Liver (tissue), 9 donors: Measurements from ENCODE around the gene AWAT2. TPM values are rescaled to one million over a fixed set of nuclear protein-coding genes. Genes with fewer than 3 reads are reported as not detected.

Experiments
- DNase-seq: peaks from one replicate; pipeline ENCODE4 v3.0.0-alpha.2; 2017; ENCODE audit warnings: low spot score
- H3K27ac ChIP-seq, 2 donors: one replicate each; pipeline ENCODE4 v1.7.0; 2013; ENCODE audit warnings: inconsistent platforms in 2 of 2, low read length in 2 of 2, control low read depth in 1 of 2, low read depth in 1 of 2, mild to moderate bottlenecking in 1 of 2
- H3K27me3 ChIP-seq, 4 donors: one replicate each; pipeline versions ENCODE4 v1.6.1 to v1.7.0; 2013; ENCODE audit warnings: low read length in 3 of 4, inconsistent platforms in 1 of 4, mild to moderate bottlenecking in 1 of 4, moderate library complexity in 1 of 4; ENCODE audit not compliant: control insufficient read depth in 4 of 4, insufficient read depth in 4 of 4
- H3K36me3 ChIP-seq, 4 donors: one replicate each; pipeline versions ENCODE4 v1.6.1 to v1.7.0; 2013; ENCODE audit warnings: low read length in 3 of 4, mild to moderate bottlenecking in 3 of 4, low read depth in 1 of 4, moderate library complexity in 1 of 4; ENCODE audit not compliant: control insufficient read depth in 4 of 4, insufficient read depth in 3 of 4
- H3K4me1 ChIP-seq, 4 donors: one replicate each; pipeline versions ENCODE4 v1.6.1 to v1.7.0; 2013; ENCODE audit warnings: low read length in 3 of 4, mild to moderate bottlenecking in 3 of 4, moderate library complexity in 1 of 4; ENCODE audit not compliant: control insufficient read depth in 4 of 4, insufficient read depth in 4 of 4
- H3K4me3 ChIP-seq, 3 donors: one replicate each; pipeline versions ENCODE4 v1.6.1 to v1.7.0; 2013; ENCODE audit warnings: low read length in 3 of 3, control low read depth in 1 of 3, low read depth in 1 of 3, mild to moderate bottlenecking in 1 of 3
- H3K9ac ChIP-seq, 2 donors: one replicate each; pipeline ENCODE4 v1.7.0; 2013; ENCODE audit warnings: low read length in 2 of 2, mild to moderate bottlenecking in 2 of 2, moderate library complexity in 2 of 2, control low read depth in 1 of 2, low read depth in 1 of 2
- H3K9me3 ChIP-seq, 4 donors: one replicate each; pipeline versions ENCODE4 v1.6.1 to v1.7.0; 2013; ENCODE audit warnings: low read length in 3 of 4; ENCODE audit not compliant: control insufficient read depth in 4 of 4
- ATF3 ChIP-seq: IDR thresholded peaks from 2 replicates; pipeline ENCODE4 v1.6.1; 2016; ENCODE audit warnings: antibody characterized with exemption
- EGR1 ChIP-seq, 2 donors: IDR thresholded peaks; 2 replicates each; pipeline ENCODE4 v1.6.1; 2016 to 2018; ENCODE audit warnings: antibody characterized with exemption in 2 of 2, low read depth in 2 of 2
- FOXA1 ChIP-seq: IDR thresholded peaks from 2 replicates; pipeline ENCODE4 v1.6.1; 2016; ENCODE audit warnings: antibody characterized with exemption
- FOXA2 ChIP-seq: IDR thresholded peaks from 2 replicates; pipeline ENCODE4 v1.6.1; 2016; ENCODE audit warnings: antibody characterized with exemption
- HNF4A ChIP-seq, 2 donors: conservative IDR thresholded peaks; 2 replicates each; pipeline ENCODE4 v1.6.1; 2016; ENCODE audit warnings: antibody characterized with exemption in 2 of 2, mild to moderate bottlenecking in 2 of 2
- JUND ChIP-seq, 2 donors: IDR thresholded peaks; 2 replicates each; pipeline ENCODE4 v1.6.1; 2016; ENCODE audit warnings: antibody characterized with exemption in 2 of 2
- NR2F2 ChIP-seq: IDR thresholded peaks from 2 replicates; pipeline ENCODE4 v1.6.1; 2016; ENCODE audit warnings: antibody characterized with exemption
- RAD21 ChIP-seq, 2 donors: IDR thresholded peaks; 2 replicates each; pipeline ENCODE4 v1.6.1; 2016; ENCODE audit warnings: antibody characterized with exemption in 2 of 2, mild to moderate bottlenecking in 2 of 2
- RXRA ChIP-seq, 2 donors: IDR thresholded peaks; 2 replicates each; pipeline ENCODE4 v1.6.1; 2017 to 2018; ENCODE audit warnings: antibody characterized with exemption in 2 of 2, mild to moderate bottlenecking in 1 of 2
- SP1 ChIP-seq: IDR thresholded peaks from 2 replicates; pipeline ENCODE4 v1.6.1; 2018; ENCODE audit warnings: antibody characterized with exemption, mild to moderate bottlenecking
- YY1 ChIP-seq: IDR thresholded peaks from 2 replicates; pipeline ENCODE4 v1.6.1; 2016; ENCODE audit warnings: antibody characterized with exemption, mild to moderate bottlenecking
- ZBTB33 ChIP-seq: IDR thresholded peaks from 2 replicates; pipeline ENCODE4 v1.6.1; 2016; ENCODE audit warnings: antibody characterized with exemption
- WGBS: extraction: QIAGEN DNeasy Blood & Tissue Kit; methylation state at CpG from one replicate; pipeline ENCODE4 v1.1.7; 2013; 5-methylcytosine and 5-hydroxymethylcytosine counted together
- polyA plus RNA-seq, 2 donors: library from polyadenylated mRNA; stranded (reverse) in 1 of 2; unstranded in 1 of 2; fragments of 200-250 nt in 1 of 2; fragments of >200 nt in 1 of 2; fragmentation: Nextera tagmentation in 1 of 2; extraction: Ambion mirVana in 1 of 2; gene quantifications; one replicate each; pipeline versions ENCODE4 v1.2.1 to v1.2.3, GENCODE V29; 2013 to 2015
- total RNA-seq, 2 donors: library from RNA; depleted of rRNA; stranded (reverse); fragments of >200 nt; gene quantifications; one replicate each; pipeline ENCODE4 v1.2.3, GENCODE V29; 2014
- donor health status: healthy.
- donor health status: healthy.
- donor health status: healthy.
- donor health status: healthy.
- donor health status: healthy.

AWAT2 gene
- total and polyA plus RNA-seq, 4 donors: not detected

GRCh38 chrX:70022616-70023015 is 27.1 kb downstream of the AWAT2 start:
- Histone ChIP-seq H3K9me3 (no peaks in the 10 kb centered on the region), H3K4me3 (no peak overlapping the region), H3K4me1 (peaks cover 0 to 4% (median under 1%) of the 10 kb centered on the region in 4 donors), H3K9ac (no peak overlapping the region), H3K27ac (no peak overlapping the region), H3K27me3 (no peaks in the 10 kb centered on the region), H3K36me3 (no peaks in the 10 kb centered on the region)
- WGBS: 63% methylated on average over 4 of the region's 4 CpGs
- DNase-seq: no peak
- TF ChIP-seq FOXA2 (no peak), NR2F2 (no peak), SP1 (no peak), RXRA (IDR thresholded peaks at IDR 0.05) (peak in 1 of 2 donors; percentile 39), JUND (IDR thresholded peaks at IDR 0.05) (no peak), HNF4A (conservative IDR thresholded peaks at IDR 0.05) (peak; percentile 16 to 52), ZBTB33 (no peak), RAD21 (IDR thresholded peaks at IDR 0.05) (no peak)

GRCh38 chrX:70016513-70016912 is 33.2 kb downstream of the AWAT2 start:
- 93% methylated on average over 2 of the region's 2 CpGs for WGBS
- Histone ChIP-seq H3K4me3 (no peak overlapping the region), H3K27me3 (peaks cover 0 to 2% (median 0%) of the 10 kb centered on the region in 4 donors), H3K4me1 (no peaks in the 10 kb centered on the region), H3K9ac (no peak overlapping the region), H3K27ac (no peak overlapping the region), H3K9me3 (no peaks in the 10 kb centered on the region), H3K36me3 (no peaks in the 10 kb centered on the region)
- no peak for DNase-seq
- TF ChIP-seq ATF3 (no peak), ZBTB33 (no peak), EGR1 (IDR thresholded peaks at IDR 0.05; ENCODE audit: low read depth in 2 of 2) (no peak), JUND (IDR thresholded peaks at IDR 0.05) (no peak), YY1 (no peak), FOXA2 (no peak), SP1 (no peak), RAD21 (IDR thresholded peaks at IDR 0.05) (no peak)

DNA sequence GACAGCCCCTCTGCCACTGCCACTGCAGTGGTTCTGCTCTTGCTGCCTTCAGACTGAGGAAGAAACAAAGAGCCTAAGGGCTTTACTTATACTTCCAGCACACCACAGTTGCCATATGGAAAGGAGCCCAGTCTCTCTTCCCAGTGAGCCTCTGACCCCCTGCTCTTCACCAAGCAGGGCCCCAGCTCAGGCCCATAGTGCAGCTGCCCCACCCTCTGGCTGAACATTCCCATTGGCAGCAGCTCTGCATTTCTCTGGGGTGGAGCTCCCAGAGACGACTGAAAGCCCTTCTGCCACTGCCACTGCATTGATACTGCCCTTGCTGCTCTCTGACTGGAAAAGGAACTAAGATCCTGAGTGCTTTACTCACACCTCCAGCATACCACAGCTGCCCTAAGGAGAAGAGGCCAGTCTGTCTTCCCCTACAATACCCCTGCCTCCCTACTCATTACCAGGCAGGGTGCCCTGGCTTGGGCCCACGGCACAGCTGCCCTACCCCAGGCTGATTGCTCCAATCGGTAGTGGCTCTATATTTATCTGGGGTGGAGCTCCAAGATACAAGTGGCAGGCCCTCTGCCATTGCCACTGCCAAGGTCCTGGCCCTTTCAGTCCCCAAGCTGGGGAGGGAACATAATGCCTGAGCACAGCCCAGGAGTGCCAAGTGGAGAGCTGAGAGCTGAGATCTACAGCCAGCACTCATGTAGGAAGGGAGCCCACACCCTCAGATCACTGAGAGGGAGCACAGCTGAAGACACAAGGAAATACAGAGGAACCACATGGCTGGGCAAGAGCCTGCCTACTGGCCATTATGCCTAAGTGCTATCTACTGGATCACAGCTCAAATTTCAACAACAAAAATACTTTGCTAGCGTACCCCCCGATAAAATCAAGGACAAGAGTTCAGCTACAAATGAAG is 36.0 kb downstream of the AWAT2 start:
- Histone ChIP-seq H3K36me3 (no peaks in the 10 kb centered on the region), H3K27ac (no peak overlapping the region), H3K9ac (no peak overlapping the region), H3K4me1 (no peaks in the 10 kb centered on the region), H3K4me3 (no peak overlapping the region), H3K27me3 (peaks cover 0 to 2% (median 0%) of the 10 kb centered on the region in 4 donors), H3K9me3 (no peaks in the 10 kb centered on the region)
- DNase-seq: no peak
- TF ChIP-seq SP1 (no peak), FOXA1 (no peak), ZBTB33 (no peak), ATF3 (no peak)
- 68% methylated on average over 5 of the region's 5 CpGs for WGBS
